ENCODE results near the gene TMEM266.

TMEM266 gene

GRCh38 chr15:76176059-76176458 is 116.3 kb downstream of the TMEM266 start:
- Histone ChIP-seq H3K4me3 (ENCODE audit: low read length) (no peak overlapping the region), H3K27me3 (ENCODE audit: insufficient read depth, low read length) (no peaks in the 10 kb centered on the region; the same call in 1 of the 2 replicates), H3K9ac (ENCODE audit: low read depth, low read length) (no peak overlapping the region), H3K9me3 (ENCODE audit: insufficient read depth, low read depth, low read length) (no peaks in the 10 kb centered on the region), H3K36me3 (ENCODE audit: insufficient read depth, low read length) (no peaks in the 10 kb centered on the region), H3K27ac (ENCODE audit: low read depth, low read length) (no peak overlapping the region), H3K4me1 (ENCODE audit: insufficient read depth, low read length) (no peaks in the 10 kb centered on the region)
- 95% methylated on average over 10 of the region's 10 CpGs for WGBS

GRCh38 chr15:76176487-76177085 is 116.8 kb downstream of the TMEM266 start:
- Histone ChIP-seq H3K9me3 (ENCODE audit: insufficient read depth, low read depth, low read length) (no peaks in the 10 kb centered on the region), H3K27me3 (ENCODE audit: insufficient read depth, low read length) (no peaks in the 10 kb centered on the region; the same call in 1 of the 2 replicates), H3K4me3 (ENCODE audit: low read length) (no peak overlapping the region), H3K36me3 (ENCODE audit: insufficient read depth, low read length) (no peaks in the 10 kb centered on the region), H3K9ac (ENCODE audit: low read depth, low read length) (no peak overlapping the region), H3K4me1 (ENCODE audit: insufficient read depth, low read length) (no peaks in the 10 kb centered on the region), H3K27ac (ENCODE audit: low read depth, low read length) (no peak overlapping the region)
- WGBS: 97% methylated on average over 15 of the region's 15 CpGs

- H3K4me1 ChIP-seq (ENCODE audit: insufficient read depth, low read length): no peaks in the 10 kb centered on the region
- H3K9ac ChIP-seq (ENCODE audit: low read depth, low read length): no peak overlapping the region
- H3K27ac ChIP-seq (ENCODE audit: low read depth, low read length): no peak overlapping the region
- H3K36me3 ChIP-seq (ENCODE audit: insufficient read depth, low read length): no peaks in the 10 kb centered on the region
- no peak overlapping the region for H3K4me3 ChIP-seq (ENCODE audit: low read length)
- 86% methylated on average over 15 of the region's 15 CpGs for WGBS
- H3K27me3 ChIP-seq (ENCODE audit: insufficient read depth, low read length): no peaks in the 10 kb centered on the region; the same call in 1 of the 2 replicates
- no peaks in the 10 kb centered on the region for H3K9me3 ChIP-seq (ENCODE audit: insufficient read depth, low read depth, low read length)
Observed at GRCh38 chr15:76177491-76178040, 117.8 kb downstream of the TMEM266 start.

- Histone ChIP-seq H3K36me3 (ENCODE audit: insufficient read depth, low read length) (no peaks in the 10 kb centered on the region), H3K4me1 (ENCODE audit: insufficient read depth, low read length) (no peaks in the 10 kb centered on the region), H3K27ac (ENCODE audit: low read depth, low read length) (no peak overlapping the region), H3K27me3 (ENCODE audit: insufficient read depth, low read length) (no peaks in the 10 kb centered on the region; the same call in 1 of the 2 replicates), H3K9me3 (ENCODE audit: insufficient read depth, low read depth, low read length) (no peaks in the 10 kb centered on the region), H3K4me3 (ENCODE audit: low read length) (no peak overlapping the region), H3K9ac (ENCODE audit: low read depth, low read length) (no peak overlapping the region)
- 90% methylated on average over 21 of the region's 21 CpGs for WGBS
Observed at GRCh38 chr15:76178296-76179000, 118.7 kb downstream of the TMEM266 start.

GRCh38 chr15:76179023-76179422 is 119.2 kb downstream of the TMEM266 start:
- Histone ChIP-seq H3K36me3 (ENCODE audit: insufficient read depth, low read length) (no peaks in the 10 kb centered on the region), H3K9ac (ENCODE audit: low read depth, low read length) (no peak overlapping the region), H3K27me3 (ENCODE audit: insufficient read depth, low read length) (no peaks in the 10 kb centered on the region; the same call in 1 of the 2 replicates), H3K4me1 (ENCODE audit: insufficient read depth, low read length) (no peaks in the 10 kb centered on the region), H3K27ac (ENCODE audit: low read depth, low read length) (no peak overlapping the region), H3K9me3 (ENCODE audit: insufficient read depth, low read depth, low read length) (no peaks in the 10 kb centered on the region), H3K4me3 (ENCODE audit: low read length) (no peak overlapping the region)
- 93% methylated on average over 4 of the region's 4 CpGs for WGBS

GRCh38 chr15:76180321-76180720 is 120.5 kb downstream of the TMEM266 start:
- H3K36me3 ChIP-seq (ENCODE audit: insufficient read depth, low read length): no peaks in the 10 kb centered on the region
- 93% methylated on average over 7 of the region's 7 CpGs for WGBS
- H3K27ac ChIP-seq (ENCODE audit: low read depth, low read length): no peak overlapping the region
- no peaks in the 10 kb centered on the region; the same call in 1 of the 2 replicates for H3K27me3 ChIP-seq (ENCODE audit: insufficient read depth, low read length)
- H3K4me3 ChIP-seq (ENCODE audit: low read length): no peak overlapping the region
- H3K4me1 ChIP-seq (ENCODE audit: insufficient read depth, low read length): no peaks in the 10 kb centered on the region
- no peak overlapping the region for H3K9ac ChIP-seq (ENCODE audit: low read depth, low read length)
- no peaks in the 10 kb centered on the region for H3K9me3 ChIP-seq (ENCODE audit: insufficient read depth, low read depth, low read length)

- H3K27me3 ChIP-seq (ENCODE audit: insufficient read depth, low read length): no peaks in the 10 kb centered on the region
- H3K9ac ChIP-seq (ENCODE audit: low read depth, low read length): no peak overlapping the region
- H3K9me3 ChIP-seq (ENCODE audit: insufficient read depth, low read depth, low read length): no peaks in the 10 kb centered on the region
- no peak overlapping the region for H3K4me3 ChIP-seq (ENCODE audit: low read length)
- no peaks in the 10 kb centered on the region for H3K4me1 ChIP-seq (ENCODE audit: insufficient read depth, low read length)
- no peak overlapping the region for H3K27ac ChIP-seq (ENCODE audit: low read depth, low read length)
- H3K36me3 ChIP-seq (ENCODE audit: insufficient read depth, low read length): no peaks in the 10 kb centered on the region
- WGBS: 95% methylated on average over 9 of the region's 9 CpGs
Observed at GRCh38 chr15:76181705-76182107, 121.9 kb downstream of the TMEM266 start.

- H3K9me3 ChIP-seq (ENCODE audit: insufficient read depth, low read depth, low read length): no peaks in the 10 kb centered on the region
- no peaks in the 10 kb centered on the region for H3K4me1 ChIP-seq (ENCODE audit: insufficient read depth, low read length)
- no peak overlapping the region for H3K9ac ChIP-seq (ENCODE audit: low read depth, low read length)
- no peak overlapping the region for H3K27ac ChIP-seq (ENCODE audit: low read depth, low read length)
- H3K4me3 ChIP-seq (ENCODE audit: low read length): no peak overlapping the region
- 88% methylated on average over 10 of the region's 10 CpGs for WGBS
- H3K36me3 ChIP-seq (ENCODE audit: insufficient read depth, low read length): no peaks in the 10 kb centered on the region
- H3K27me3 ChIP-seq (ENCODE audit: insufficient read depth, low read length): 0 out of 2 replicates have a peak, but pooled peaks cover 2% of the 10 kb centered on the region
Observed at GRCh38 chr15:76183930-76184649, 124.3 kb downstream of the TMEM266 start.

- Histone ChIP-seq H3K27me3 (ENCODE audit: insufficient read depth, low read length) (0 out of 2 replicates have a peak, but pooled peaks cover 8% of the 10 kb centered on the region), H3K9ac (ENCODE audit: low read depth, low read length) (no peak overlapping the region), H3K27ac (ENCODE audit: low read depth, low read length) (no peak overlapping the region), H3K4me1 (ENCODE audit: insufficient read depth, low read length) (no peaks in the 10 kb centered on the region), H3K36me3 (ENCODE audit: insufficient read depth, low read length) (no peaks in the 10 kb centered on the region), H3K9me3 (ENCODE audit: insufficient read depth, low read depth, low read length) (no peaks in the 10 kb centered on the region), H3K4me3 (ENCODE audit: low read length) (no peak overlapping the region)
- WGBS: 81% methylated on average over 13 of the region's 13 CpGs
Observed at GRCh38 chr15:76184650-76185035, 124.9 kb downstream of the TMEM266 start.

GRCh38 chr15:76185716-76186115 is 125.9 kb downstream of the TMEM266 start:
- H3K27me3 ChIP-seq (ENCODE audit: insufficient read depth, low read length): peaks cover 18% of the 10 kb centered on the region
- no peaks in the 10 kb centered on the region for H3K9me3 ChIP-seq (ENCODE audit: insufficient read depth, low read depth, low read length)
- H3K9ac ChIP-seq (ENCODE audit: low read depth, low read length): no peak overlapping the region
- no peaks in the 10 kb centered on the region for H3K36me3 ChIP-seq (ENCODE audit: insufficient read depth, low read length)
- WGBS: 42% methylated on average over 3 of the region's 3 CpGs
- no peaks in the 10 kb centered on the region for H3K4me1 ChIP-seq (ENCODE audit: insufficient read depth, low read length)
- no peak overlapping the region for H3K4me3 ChIP-seq (ENCODE audit: low read length)
- H3K27ac ChIP-seq (ENCODE audit: low read depth, low read length): no peak overlapping the region

- H3K9ac ChIP-seq (ENCODE audit: low read depth, low read length): no peak overlapping the region
Observed at GRCh38 chr15:76187163-76187562, 127.4 kb downstream of the TMEM266 start.

More at GRCh38 chr15:76187163-76187562, 127.4 kb downstream of the TMEM266 start:
- H3K4me3 ChIP-seq (ENCODE audit: low read length): no peak overlapping the region
- WGBS: 93% methylated on average over 4 of the region's 4 CpGs
- H3K27me3 ChIP-seq (ENCODE audit: insufficient read depth, low read length): peaks cover 18% of the 10 kb centered on the region
- H3K9me3 ChIP-seq (ENCODE audit: insufficient read depth, low read depth, low read length): no peaks in the 10 kb centered on the region
- no peaks in the 10 kb centered on the region for H3K36me3 ChIP-seq (ENCODE audit: insufficient read depth, low read length)
- no peak overlapping the region for H3K27ac ChIP-seq (ENCODE audit: low read depth, low read length)
- H3K4me1 ChIP-seq (ENCODE audit: insufficient read depth, low read length): no peaks in the 10 kb centered on the region
